ENCODE results near the gene DNAJC13. TPM values are rescaled to one million over a fixed set of nuclear protein-coding genes. Genes with fewer than 3 reads are reported as not detected.
"Not testable (repeated sequence)": the region's sequence is repeated elsewhere in the genome, so short reads cannot be mapped to it uniquely, and the experiment has no call there.

DNAJC13 gene, protein sequence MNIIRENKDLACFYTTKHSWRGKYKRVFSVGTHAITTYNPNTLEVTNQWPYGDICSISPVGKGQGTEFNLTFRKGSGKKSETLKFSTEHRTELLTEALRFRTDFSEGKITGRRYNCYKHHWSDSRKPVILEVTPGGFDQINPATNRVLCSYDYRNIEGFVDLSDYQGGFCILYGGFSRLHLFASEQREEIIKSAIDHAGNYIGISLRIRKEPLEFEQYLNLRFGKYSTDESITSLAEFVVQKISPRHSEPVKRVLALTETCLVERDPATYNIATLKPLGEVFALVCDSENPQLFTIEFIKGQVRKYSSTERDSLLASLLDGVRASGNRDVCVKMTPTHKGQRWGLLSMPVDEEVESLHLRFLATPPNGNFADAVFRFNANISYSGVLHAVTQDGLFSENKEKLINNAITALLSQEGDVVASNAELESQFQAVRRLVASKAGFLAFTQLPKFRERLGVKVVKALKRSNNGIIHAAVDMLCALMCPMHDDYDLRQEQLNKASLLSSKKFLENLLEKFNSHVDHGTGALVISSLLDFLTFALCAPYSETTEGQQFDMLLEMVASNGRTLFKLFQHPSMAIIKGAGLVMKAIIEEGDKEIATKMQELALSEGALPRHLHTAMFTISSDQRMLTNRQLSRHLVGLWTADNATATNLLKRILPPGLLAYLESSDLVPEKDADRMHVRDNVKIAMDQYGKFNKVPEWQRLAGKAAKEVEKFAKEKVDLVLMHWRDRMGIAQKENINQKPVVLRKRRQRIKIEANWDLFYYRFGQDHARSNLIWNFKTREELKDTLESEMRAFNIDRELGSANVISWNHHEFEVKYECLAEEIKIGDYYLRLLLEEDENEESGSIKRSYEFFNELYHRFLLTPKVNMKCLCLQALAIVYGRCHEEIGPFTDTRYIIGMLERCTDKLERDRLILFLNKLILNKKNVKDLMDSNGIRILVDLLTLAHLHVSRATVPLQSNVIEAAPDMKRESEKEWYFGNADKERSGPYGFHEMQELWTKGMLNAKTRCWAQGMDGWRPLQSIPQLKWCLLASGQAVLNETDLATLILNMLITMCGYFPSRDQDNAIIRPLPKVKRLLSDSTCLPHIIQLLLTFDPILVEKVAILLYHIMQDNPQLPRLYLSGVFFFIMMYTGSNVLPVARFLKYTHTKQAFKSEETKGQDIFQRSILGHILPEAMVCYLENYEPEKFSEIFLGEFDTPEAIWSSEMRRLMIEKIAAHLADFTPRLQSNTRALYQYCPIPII (N-terminal part only)
- total RNA-seq, result 32.8 and 36.1 TPM in 2 replicates

DNA sequence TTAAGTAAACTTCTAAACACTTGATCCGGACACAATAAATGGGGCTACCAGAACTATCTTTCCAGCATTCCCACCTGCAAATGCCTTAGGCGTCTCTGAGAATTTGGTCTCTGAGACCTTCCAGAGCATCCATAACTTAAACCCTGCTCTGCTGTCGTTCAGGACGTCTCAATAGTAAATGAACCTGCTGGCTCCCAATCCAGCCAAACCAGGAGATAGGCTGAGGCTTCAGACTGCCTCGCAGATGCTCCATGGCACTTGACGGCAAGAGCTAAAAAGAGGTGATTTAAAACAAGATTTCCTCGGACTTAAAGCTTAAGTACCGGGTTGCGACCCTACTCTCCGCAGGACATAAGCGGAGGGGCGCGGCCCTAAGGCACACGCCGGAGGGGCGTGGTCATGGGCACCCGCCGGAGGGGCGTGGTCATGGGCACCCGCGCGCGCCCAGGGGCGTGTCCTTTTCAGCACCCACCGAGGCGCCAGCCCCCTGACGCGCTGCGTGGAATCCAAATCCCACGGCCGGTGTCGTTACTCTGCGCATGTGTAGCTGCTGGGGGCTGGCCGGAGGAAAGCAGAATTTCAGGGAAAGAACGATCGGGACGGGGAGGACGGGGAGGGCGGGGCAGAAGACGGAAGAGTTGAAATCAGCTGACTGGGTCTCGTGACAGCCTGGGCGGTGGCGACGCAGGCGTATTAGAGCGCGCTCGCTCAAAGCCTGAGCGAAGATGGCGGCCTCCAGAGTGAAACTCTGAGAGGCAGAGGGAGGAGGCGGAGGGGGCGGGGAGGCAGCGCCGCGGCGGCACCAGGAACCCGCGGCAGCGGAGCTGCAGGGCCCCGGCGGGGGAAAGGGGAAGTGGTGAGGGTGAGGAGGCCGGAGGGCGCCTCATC is at the start of gene DNAJC13:
DNAJC13 (plus strand) TSS at position 696 of the 888 bp plus-strand sequence. CDS start 17,049 bp downstream, outside the sequence.
- DNase-seq (ENCODE audit: low spot score), result peak; percentile 91
- Mint-ChIP-seq H3K4me1 (ENCODE audit: low read depth) (peaks cover 39% of the 10 kb centered on the region), H3K27ac (peak within 1 kb of the TSS; percentile 95), H3K36me3 (ENCODE audit: low read depth) (peaks cover 15% of the 10 kb centered on the region), H3K9me3 (no peaks in the 10 kb centered on the region), H3K4me3 (ENCODE audit: low read depth) (peak within 1 kb of the TSS; percentile 99), H3K27me3 (ENCODE audit: low read depth) (peaks cover 1% of the 10 kb centered on the region)
- intact Hi-C loops (cut with micrococcal nuclease), result loop anchor here (1.0 to 10.0 kb wide), 6 partner anchors 29 to 1388 kb away; partner anchors contain the start of genes CDV3, NPHP3, SRPRB and UBA5

DNA sequence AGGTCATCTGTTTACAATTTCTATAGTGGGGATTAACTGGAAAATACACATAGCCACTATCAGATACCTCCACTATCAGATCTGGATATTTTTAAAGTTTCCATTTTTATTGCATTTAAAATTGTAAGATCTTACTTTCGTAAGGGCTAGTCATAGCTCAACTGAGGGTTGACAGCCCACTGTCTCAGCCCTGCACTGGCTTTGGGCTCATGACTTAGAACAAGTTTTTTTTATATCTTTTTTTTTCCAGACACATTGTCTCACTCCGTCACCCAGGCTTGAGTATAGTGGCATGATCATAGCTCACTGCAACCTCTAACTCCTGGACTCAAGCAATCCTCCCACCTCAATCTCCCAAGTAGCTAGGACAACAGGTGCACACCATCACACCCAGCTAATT is 48.8 kb upstream of the DNAJC13 start:
- Mint-ChIP-seq H3K4me3 (ENCODE audit: low read depth) (no peak overlapping the region), H3K27ac (no peak overlapping the region), H3K36me3 (ENCODE audit: low read depth) (no peaks in the 10 kb centered on the region), H3K4me1 (ENCODE audit: low read depth) (no peaks in the 10 kb centered on the region), H3K27me3 (ENCODE audit: low read depth) (peaks cover 14% of the 10 kb centered on the region), H3K9me3 (no peaks in the 10 kb centered on the region)
- DNase-seq (ENCODE audit: low spot score), result no peak
- intact Hi-C loops (cut with micrococcal nuclease), result loop anchor here (2.0 kb wide), 1 partner anchor 16 kb away; no protein-coding TSS in a partner anchor

DNA sequence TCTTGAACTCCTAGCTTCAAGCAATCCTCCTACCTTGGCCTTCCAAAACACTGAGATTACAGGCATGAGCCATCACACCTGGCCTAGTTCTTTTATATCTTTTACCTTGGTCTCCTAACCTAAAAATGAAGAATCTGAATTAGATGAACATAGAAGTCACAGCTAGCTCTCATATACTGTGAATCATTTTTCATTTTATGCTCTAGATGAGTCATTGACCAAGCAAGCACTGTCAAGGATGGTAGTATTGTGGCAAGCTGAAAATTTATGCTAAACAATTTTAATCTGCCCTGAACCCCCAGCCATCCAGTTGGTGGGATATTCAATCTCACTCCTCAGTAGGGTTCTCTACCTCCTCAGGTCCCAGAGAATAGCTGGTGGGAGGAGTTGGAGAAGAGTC is 48.3 kb upstream of the DNAJC13 start:
- no peaks in the 10 kb centered on the region for H3K4me1 Mint-ChIP-seq (ENCODE audit: low read depth)
- H3K27me3 Mint-ChIP-seq (ENCODE audit: low read depth), result peaks cover 14% of the 10 kb centered on the region
- H3K9me3 Mint-ChIP-seq, result no peaks in the 10 kb centered on the region
- intact Hi-C loops (cut with micrococcal nuclease), result loop anchor here (2.0 kb wide), 1 partner anchor 16 kb away; no protein-coding TSS in a partner anchor
- no peaks in the 10 kb centered on the region for H3K36me3 Mint-ChIP-seq (ENCODE audit: low read depth)
- H3K27ac Mint-ChIP-seq, result no peak overlapping the region
- H3K4me3 Mint-ChIP-seq (ENCODE audit: low read depth), result no peak overlapping the region
- DNase-seq (ENCODE audit: low spot score), result no peak

DNA sequence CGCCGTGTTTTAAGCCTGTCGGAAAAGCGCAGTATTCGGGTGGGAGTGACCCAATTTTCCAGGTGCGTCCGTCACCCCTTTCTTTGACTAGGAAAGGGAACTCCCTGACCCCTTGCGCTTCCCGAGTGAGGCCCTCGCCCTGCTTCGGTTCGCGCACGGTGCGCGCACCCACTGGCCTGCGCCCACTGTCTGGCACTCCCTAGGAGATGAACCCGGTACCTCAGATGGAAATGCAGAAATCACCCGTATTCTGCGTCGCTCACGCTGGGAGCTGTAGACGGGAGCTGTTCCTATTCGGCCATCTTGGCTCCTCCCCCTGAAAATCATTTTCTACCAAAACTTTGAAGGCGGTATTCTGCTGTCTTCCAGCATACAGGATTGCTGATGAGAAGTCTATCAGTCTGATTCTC is 40.4 kb upstream of the DNAJC13 start:
- H3K4me3 Mint-ChIP-seq (ENCODE audit: low read depth), result peak overlapping the region; percentile 55
- H3K4me1 Mint-ChIP-seq (ENCODE audit: low read depth); DNase-seq (ENCODE audit: low spot score); H3K27me3 Mint-ChIP-seq (ENCODE audit: low read depth); intact Hi-C loops (cut with micrococcal nuclease); H3K27ac Mint-ChIP-seq; H3K9me3 Mint-ChIP-seq; H3K36me3 Mint-ChIP-seq (ENCODE audit: low read depth): not testable (repeated sequence)

DNA sequence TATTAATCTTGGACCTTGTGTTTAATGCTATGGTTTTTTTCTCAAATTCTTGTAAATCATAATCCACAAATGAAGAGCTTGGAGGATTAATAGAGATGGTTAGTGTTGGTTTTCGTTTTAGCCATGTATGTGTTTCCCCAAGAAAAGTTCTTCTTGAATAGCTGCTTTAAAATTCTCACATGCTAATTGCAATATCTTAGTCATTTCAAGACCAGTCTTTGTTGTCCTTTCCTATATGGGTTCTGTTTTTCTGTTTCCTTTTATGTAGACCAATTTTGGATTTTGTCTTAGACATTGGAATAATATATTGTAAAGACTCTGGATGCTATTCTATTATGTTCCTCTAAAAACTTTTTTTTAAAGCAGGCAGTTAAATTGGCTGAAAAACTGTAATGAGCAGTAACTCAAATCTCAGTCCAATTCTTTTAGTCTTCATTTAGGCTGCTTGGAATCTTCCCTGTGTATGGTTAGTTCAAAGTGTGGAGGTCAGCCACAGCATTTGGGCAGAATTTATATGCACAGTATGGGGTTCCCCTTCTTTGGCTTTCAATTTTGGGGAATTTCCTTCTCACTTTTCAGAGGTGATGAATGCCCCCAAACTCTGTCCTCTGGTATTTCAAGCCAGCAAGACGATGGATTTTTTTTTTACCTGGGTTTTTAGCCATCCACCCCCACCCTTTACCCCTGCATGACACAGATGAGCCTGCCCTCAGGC is 39.1 kb upstream of the DNAJC13 start:
- DNase-seq (ENCODE audit: low spot score), result no peak
- Mint-ChIP-seq H3K4me3 (ENCODE audit: low read depth) (no peak overlapping the region), H3K4me1 (ENCODE audit: low read depth) (peaks cover 2% of the 10 kb centered on the region), H3K27me3 (ENCODE audit: low read depth) (peaks cover 3% of the 10 kb centered on the region), H3K9me3 (no peaks in the 10 kb centered on the region), H3K36me3 (ENCODE audit: low read depth) (no peaks in the 10 kb centered on the region), H3K27ac (no peak overlapping the region)
- intact Hi-C loops (cut with micrococcal nuclease), result no loop called here

DNA sequence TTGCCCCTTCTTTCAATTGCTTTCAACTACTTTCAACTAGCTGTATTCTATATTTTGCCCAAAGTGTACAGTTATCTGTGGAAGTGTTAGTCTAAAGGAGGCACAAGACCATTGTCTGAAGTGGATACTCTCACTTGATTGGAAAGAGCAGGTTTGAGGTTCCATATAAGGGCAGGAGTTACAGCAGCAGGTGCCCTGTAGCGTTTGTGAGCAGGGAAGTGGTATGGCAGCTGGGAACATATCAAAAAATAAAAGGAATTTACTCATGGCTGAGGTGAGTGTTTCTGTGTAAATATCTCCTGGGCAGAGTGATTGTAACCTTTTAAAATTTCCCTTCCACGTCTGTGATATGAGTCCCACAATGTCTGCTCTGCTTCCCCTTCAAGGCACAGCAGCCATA is 38.5 kb upstream of the DNAJC13 start:
- Mint-ChIP-seq H3K9me3 (no peaks in the 10 kb centered on the region), H3K4me1 (ENCODE audit: low read depth) (peaks cover 2% of the 10 kb centered on the region), H3K4me3 (ENCODE audit: low read depth) (no peak overlapping the region), H3K36me3 (ENCODE audit: low read depth) (no peaks in the 10 kb centered on the region), H3K27me3 (ENCODE audit: low read depth) (peaks cover 3% of the 10 kb centered on the region), H3K27ac (no peak overlapping the region)
- DNase-seq (ENCODE audit: low spot score), result no peak
- intact Hi-C loops (cut with micrococcal nuclease), result no loop called here

DNA sequence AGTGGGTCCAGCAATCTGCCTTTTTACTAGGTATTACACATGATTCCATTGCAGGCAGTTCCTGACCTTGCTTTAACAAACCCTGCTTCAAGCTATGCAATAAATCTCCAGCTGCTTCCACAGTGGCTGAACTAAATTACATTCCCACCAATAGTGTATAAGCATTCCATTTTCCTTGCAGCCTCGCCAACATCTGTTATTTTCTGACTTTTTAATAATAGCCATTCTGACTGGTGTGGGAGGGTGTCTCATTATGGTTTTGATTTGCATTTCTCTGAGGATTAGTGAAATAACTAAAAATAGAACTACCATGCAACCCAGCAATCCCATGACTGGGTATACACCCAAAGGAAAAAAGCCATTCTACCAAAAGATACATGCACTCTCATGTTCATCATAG is 36.4 kb upstream of the DNAJC13 start:
- H3K4me3 Mint-ChIP-seq (ENCODE audit: low read depth), result no peak overlapping the region
- no peaks in the 10 kb centered on the region for H3K9me3 Mint-ChIP-seq
- H3K36me3 Mint-ChIP-seq (ENCODE audit: low read depth), result no peaks in the 10 kb centered on the region
- H3K4me1 Mint-ChIP-seq (ENCODE audit: low read depth), result peaks cover 2% of the 10 kb centered on the region
- intact Hi-C loops (cut with micrococcal nuclease), result no loop called here
- no peak for DNase-seq (ENCODE audit: low spot score)
- no peak overlapping the region for H3K27ac Mint-ChIP-seq
- peaks cover 3% of the 10 kb centered on the region for H3K27me3 Mint-ChIP-seq (ENCODE audit: low read depth)

DNA sequence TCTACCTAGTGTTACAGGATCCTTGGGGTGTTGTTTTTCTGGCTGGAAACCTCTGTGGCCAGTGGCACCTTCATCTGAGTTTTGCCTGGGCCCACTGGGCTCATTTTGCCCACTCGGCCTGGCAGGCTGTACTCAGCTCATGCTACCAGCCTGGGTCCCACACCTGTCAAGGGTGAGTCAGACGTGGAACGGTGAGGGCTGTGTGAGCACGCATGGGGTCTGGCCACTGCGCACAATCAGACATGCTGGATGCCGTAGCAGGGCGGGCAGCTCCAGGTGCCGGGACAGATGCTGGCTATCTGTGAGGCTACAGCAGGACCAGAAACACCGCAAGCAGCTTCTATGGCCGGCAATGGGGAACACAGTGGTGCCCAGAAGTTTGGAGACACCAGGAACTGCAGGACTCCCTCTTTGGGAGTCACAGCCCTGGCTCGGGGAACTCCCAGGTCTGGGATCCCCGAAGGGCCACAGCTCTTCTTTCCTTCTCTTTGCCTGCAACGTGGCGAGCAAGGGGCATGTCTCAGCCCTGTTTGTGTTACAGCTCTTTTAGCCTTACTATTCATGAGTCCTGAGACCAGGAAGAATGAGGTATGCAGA is 35.9 kb upstream of the DNAJC13 start:
- H3K4me3 Mint-ChIP-seq (ENCODE audit: low read depth), result no peak overlapping the region
- intact Hi-C loops (cut with micrococcal nuclease), result no loop called here
- H3K27ac Mint-ChIP-seq, result no peak overlapping the region
- H3K4me1 Mint-ChIP-seq (ENCODE audit: low read depth), result peaks cover 2% of the 10 kb centered on the region
- no peaks in the 10 kb centered on the region for H3K36me3 Mint-ChIP-seq (ENCODE audit: low read depth)
- no peaks in the 10 kb centered on the region for H3K9me3 Mint-ChIP-seq
- peaks cover 4% of the 10 kb centered on the region for H3K27me3 Mint-ChIP-seq (ENCODE audit: low read depth)
- DNase-seq (ENCODE audit: low spot score), result no peak

DNA sequence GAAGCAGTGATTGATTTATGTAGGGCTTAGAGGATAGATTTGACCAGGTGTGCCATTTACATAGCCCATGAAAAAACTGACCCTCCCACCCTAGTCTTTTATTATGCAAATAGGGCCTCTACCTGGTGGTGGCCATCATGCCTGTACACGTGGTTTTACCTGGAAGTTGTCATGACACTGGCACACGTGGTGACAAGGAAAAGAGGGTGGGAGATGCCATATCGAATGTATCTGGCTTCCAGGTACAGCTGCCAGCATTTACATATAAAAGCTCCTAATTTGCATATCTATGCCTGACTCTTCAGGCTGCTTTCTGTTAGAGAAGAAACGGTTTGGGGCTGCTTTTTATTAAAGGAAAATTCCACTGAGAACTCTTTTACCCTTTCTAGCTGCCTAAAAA is 35.0 kb upstream of the DNAJC13 start:
- Mint-ChIP-seq H3K4me1 (ENCODE audit: low read depth) (peaks cover 2% of the 10 kb centered on the region), H3K36me3 (ENCODE audit: low read depth) (no peaks in the 10 kb centered on the region), H3K4me3 (ENCODE audit: low read depth) (no peak overlapping the region), H3K27ac (no peak overlapping the region), H3K27me3 (ENCODE audit: low read depth) (peaks cover 8% of the 10 kb centered on the region), H3K9me3 (no peaks in the 10 kb centered on the region)
- intact Hi-C loops (cut with micrococcal nuclease), result no loop called here
- no peak for DNase-seq (ENCODE audit: low spot score)

DNA sequence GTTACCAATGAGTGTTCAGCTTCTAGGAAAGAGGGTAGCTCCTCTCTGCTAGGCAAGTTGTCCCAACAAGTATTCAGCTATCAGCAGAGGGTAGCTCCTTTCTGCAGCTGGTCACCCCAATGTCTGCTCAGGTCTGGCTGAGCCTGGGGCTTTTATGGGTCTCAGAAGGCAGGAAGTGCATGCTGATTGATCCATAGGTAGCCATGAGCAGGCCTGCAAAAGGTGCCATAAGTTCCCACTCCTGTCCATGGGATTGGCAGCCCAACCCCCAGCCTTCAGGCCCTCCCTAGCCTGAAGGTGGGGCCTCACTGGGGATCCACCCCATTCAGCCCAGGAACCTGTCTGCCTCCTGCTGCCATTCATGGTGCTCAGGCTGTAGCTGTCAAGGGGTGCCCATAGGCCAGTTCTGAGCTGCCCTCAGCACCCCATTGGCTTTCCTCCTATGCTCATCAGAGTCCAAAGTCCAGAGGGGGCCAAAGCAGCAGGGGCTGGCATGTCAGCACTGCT is 34.6 kb upstream of the DNAJC13 start:
- H3K36me3 Mint-ChIP-seq (ENCODE audit: low read depth), result no peaks in the 10 kb centered on the region
- H3K9me3 Mint-ChIP-seq, result no peaks in the 10 kb centered on the region
- H3K27ac Mint-ChIP-seq, result no peak overlapping the region
- intact Hi-C loops (cut with micrococcal nuclease), result no loop called here
- H3K4me1 Mint-ChIP-seq (ENCODE audit: low read depth), result peaks cover 2% of the 10 kb centered on the region
- H3K4me3 Mint-ChIP-seq (ENCODE audit: low read depth), result no peak overlapping the region
- no peak for DNase-seq (ENCODE audit: low spot score)
- H3K27me3 Mint-ChIP-seq (ENCODE audit: low read depth), result peaks cover 10% of the 10 kb centered on the region

DNA sequence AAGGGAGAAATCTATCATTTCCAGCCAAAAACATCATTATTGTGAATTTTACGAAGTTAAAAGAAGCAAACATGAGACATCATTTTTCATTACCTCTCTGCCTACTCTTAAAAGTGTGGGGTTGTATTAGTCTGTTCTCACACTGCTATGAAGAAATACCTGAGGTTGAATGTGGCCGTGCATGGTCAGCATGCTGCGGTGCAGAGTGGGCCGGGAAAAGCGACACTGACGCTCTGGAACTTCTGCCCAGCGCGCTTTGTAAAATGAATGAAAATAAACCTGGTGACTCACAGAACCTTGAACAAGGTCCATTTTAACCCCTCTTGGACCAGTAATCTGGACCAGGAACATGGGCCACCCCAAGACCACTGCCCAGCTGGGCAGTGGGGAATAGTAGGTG is 31.0 kb upstream of the DNAJC13 start:
- Mint-ChIP-seq H3K9me3 (no peaks in the 10 kb centered on the region), H3K27ac (no peak overlapping the region), H3K27me3 (ENCODE audit: low read depth) (peaks cover 8% of the 10 kb centered on the region), H3K36me3 (ENCODE audit: low read depth) (no peaks in the 10 kb centered on the region), H3K4me3 (ENCODE audit: low read depth) (no peak overlapping the region), H3K4me1 (ENCODE audit: low read depth) (no peaks in the 10 kb centered on the region)
- no peak for DNase-seq (ENCODE audit: low spot score)
- intact Hi-C loops (cut with micrococcal nuclease), result no loop called here

All from activated T-helper 2 cell treated with anti-CD3 and anti-CD28 coated beads, Interferon-gamma antibody, Interleukin-2, Interleukin-4, amounts not matched to agents 10 μg/mL and 5 μg/mL and 100 μg/mL, durations not matched to agents 14 hours and 24 hours and 36 hours (primary cell).